WERI-Rb-1 (cell line): Measurements from ENCODE around the gene SYNE4.

Source experiments
- DNase-seq: peaks from one replicate; pipeline ENCODE4 v3.0.0-alpha.2; 2020
- H3K27ac ChIP-seq: fragments of 250-450 bp; sonication (Bioruptor Pico); 2 replicates; pipeline ENCODE4 v1.5.1; 2020; ENCODE audit warnings: mild to moderate bottlenecking, moderate library complexity
- H3K27me3 ChIP-seq: fragments of 250-450 bp; sonication (Bioruptor Pico); 2 replicates; pipeline ENCODE4 v1.5.1; 2021; ENCODE audit warnings: mild to moderate bottlenecking, low read depth, moderate library complexity; ENCODE audit not compliant: insufficient read depth, severe bottlenecking
- H3K36me3 ChIP-seq: fragments of 250-450 bp; sonication (Bioruptor Pico); 2 replicates; pipeline ENCODE4 v1.5.1; 2020; ENCODE audit warnings: mild to moderate bottlenecking, moderate library complexity
- H3K4me3 ChIP-seq: 2 replicates; pipeline ENCODE4 v1.5.1; 2011; ENCODE audit warnings: low read depth, mild to moderate bottlenecking, control low read depth, low read length
- H3K9me3 ChIP-seq: fragments of 250-450 bp; sonication (Bioruptor Pico); 2 replicates; pipeline ENCODE4 v1.5.1; 2021; ENCODE audit warnings: mild to moderate bottlenecking, moderate library complexity; ENCODE audit not compliant: severe bottlenecking
- CTCF ChIP-seq: IDR thresholded peaks from 2 replicates; pipeline ENCODE4 v1.5.1; 2011; ENCODE audit warnings: low read depth, mild to moderate bottlenecking, control low read depth, inconsistent platforms, low read length

SYNE4 gene

GRCh38 chr19:36006955-36007354, 1.7 kb downstream of the SYNE4 start:
- no peak for DNase-seq
- Histone ChIP-seq H3K4me3 (no peak overlapping the region), H3K27me3 (no peaks in the 10 kb centered on the region), H3K9me3 (no peaks in the 10 kb centered on the region), H3K27ac (no peak overlapping the region), H3K36me3 (no peaks in the 10 kb centered on the region; the same call in 1 of the 2 replicates)
- no peak for TF ChIP-seq CTCF

- no peak for DNase-seq
- Histone ChIP-seq H3K27me3 (no peaks in the 10 kb centered on the region), H3K9me3 (no peaks in the 10 kb centered on the region), H3K27ac (no peak overlapping the region), H3K36me3 (peaks cover 6% of the 10 kb centered on the region), H3K4me3 (no peak overlapping the region)
- no peak for TF ChIP-seq CTCF
Observed at GRCh38 chr19:36003284-36003683, 5.3 kb downstream of the SYNE4 start.

GRCh38 chr19:36001605-36002004, 7.0 kb downstream of the SYNE4 start:
- DNase-seq = no peak
- H3K27ac ChIP-seq = no peak overlapping the region
- no peaks in the 10 kb centered on the region for H3K27me3 ChIP-seq
- H3K36me3 ChIP-seq = peaks cover 20% of the 10 kb centered on the region
- no peak overlapping the region for H3K4me3 ChIP-seq
- no peaks in the 10 kb centered on the region for H3K9me3 ChIP-seq
- TF ChIP-seq CTCF = no peak

- no peaks in the 10 kb centered on the region for H3K9me3 ChIP-seq
- no peak overlapping the region for H3K27ac ChIP-seq
- H3K4me3 ChIP-seq = no peak overlapping the region
- no peak for TF ChIP-seq CTCF
- H3K27me3 ChIP-seq = no peaks in the 10 kb centered on the region
- DNase-seq = no peak
- peaks cover 20% of the 10 kb centered on the region for H3K36me3 ChIP-seq
Observed at GRCh38 chr19:35996777-35997176, 11.8 kb downstream of the SYNE4 start.

GRCh38 chr19:35995048-35995993, 13.3 kb downstream of the SYNE4 start, which contains the start of gene SDHAF1:
TSS of gene SDHAF1 (plus strand) at chr19:35995188. CDS start at chr19:35995275, 87 bp downstream.
- DNase-seq = peak; percentile 96
- no peak for TF ChIP-seq CTCF
- Histone ChIP-seq H3K9me3 (no peaks in the 10 kb centered on the region), H3K36me3 (peaks cover 20% of the 10 kb centered on the region), H3K27ac (peak within 1 kb of the TSS; percentile 83), H3K27me3 (no peaks in the 10 kb centered on the region), H3K4me3 (peak within 1 kb of the TSS; percentile 54)
